ENCODE results near the gene PLPPR1. TPM values are rescaled to one million over a fixed set of nuclear protein-coding genes. Genes with fewer than 3 reads are reported as not detected.

Gene PLPPR1
- total and polyA plus RNA-seq, 2 of the 13 experiments (the other 11 are each of a cell fraction or from before 2014, with no cell fraction given): 16.0 to 84.7 TPM

DNA sequence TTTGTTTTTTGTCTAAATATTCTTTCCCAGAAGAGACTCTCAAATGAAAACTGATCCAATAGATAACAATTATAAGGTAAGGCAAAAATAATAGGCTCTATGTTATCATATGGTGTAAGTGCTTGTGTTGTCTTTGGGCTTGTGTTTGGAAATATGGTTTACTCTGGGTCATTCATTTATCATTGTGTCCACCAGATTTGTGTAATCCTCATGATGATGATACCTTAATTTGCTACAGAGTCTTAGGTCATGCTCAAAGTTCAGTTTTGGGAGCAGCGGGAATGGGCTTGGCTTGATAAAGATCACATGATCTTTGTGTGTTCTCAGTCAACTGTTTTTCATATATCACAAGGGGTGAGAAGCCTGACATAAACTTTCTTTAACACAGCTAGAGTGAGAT is 34.2 kb downstream of the PLPPR1 start (continued):
- TF ChIP-seq, protein P1, sequence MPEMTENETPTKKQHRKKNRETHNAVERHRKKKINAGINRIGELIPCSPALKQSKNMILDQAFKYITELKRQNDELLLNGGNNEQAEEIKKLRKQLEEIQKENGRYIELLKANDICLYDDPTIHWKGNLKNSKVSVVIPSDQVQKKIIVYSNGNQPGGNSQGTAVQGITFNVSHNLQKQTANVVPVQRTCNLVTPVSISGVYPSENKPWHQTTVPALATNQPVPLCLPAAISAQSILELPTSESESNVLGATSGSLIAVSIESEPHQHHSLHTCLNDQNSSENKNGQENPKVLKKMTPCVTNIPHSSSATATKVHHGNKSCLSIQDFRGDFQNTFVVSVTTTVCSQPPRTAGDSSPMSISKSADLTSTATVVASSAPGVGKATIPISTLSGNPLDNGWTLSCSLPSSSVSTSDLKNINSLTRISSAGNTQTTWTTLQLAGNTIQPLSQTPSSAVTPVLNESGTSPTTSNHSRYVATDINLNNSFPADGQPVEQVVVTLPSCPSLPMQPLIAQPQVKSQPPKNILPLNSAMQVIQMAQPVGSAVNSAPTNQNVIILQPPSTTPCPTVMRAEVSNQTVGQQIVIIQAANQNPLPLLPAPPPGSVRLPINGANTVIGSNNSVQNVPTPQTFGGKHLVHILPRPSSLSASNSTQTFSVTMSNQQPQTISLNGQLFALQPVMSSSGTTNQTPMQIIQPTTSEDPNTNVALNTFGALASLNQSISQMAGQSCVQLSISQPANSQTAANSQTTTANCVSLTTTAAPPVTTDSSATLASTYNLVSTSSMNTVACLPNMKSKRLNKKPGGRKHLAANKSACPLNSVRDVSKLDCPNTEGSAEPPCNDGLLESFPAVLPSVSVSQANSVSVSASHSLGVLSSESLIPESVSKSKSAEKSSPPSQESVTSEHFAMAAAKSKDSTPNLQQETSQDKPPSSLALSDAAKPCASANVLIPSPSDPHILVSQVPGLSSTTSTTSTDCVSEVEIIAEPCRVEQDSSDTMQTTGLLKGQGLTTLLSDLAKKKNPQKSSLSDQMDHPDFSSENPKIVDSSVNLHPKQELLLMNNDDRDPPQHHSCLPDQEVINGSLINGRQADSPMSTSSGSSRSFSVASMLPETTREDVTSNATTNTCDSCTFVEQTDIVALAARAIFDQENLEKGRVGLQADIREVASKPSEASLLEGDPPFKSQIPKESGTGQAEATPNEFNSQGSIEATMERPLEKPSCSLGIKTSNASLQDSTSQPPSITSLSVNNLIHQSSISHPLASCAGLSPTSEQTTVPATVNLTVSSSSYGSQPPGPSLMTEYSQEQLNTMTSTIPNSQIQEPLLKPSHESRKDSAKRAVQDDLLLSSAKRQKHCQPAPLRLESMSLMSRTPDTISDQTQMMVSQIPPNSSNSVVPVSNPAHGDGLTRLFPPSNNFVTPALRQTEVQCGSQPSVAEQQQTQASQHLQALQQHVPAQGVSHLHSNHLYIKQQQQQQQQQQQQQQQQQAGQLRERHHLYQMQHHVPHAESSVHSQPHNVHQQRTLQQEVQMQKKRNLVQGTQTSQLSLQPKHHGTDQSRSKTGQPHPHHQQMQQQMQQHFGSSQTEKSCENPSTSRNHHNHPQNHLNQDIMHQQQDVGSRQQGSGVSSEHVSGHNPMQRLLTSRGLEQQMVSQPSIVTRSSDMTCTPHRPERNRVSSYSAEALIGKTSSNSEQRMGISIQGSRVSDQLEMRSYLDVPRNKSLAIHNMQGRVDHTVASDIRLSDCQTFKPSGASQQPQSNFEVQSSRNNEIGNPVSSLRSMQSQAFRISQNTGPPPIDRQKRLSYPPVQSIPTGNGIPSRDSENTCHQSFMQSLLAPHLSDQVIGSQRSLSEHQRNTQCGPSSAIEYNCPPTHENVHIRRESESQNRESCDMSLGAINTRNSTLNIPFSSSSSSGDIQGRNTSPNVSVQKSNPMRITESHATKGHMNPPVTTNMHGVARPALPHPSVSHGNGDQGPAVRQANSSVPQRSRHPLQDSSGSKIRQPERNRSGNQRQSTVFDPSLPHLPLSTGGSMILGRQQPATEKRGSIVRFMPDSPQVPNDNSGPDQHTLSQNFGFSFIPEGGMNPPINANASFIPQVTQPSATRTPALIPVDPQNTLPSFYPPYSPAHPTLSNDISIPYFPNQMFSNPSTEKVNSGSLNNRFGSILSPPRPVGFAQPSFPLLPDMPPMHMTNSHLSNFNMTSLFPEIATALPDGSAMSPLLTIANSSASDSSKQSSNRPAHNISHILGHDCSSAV (CRISPR knock-in tag; IDR thresholded peaks at IDR 0.05; ENCODE audit: borderline replicate concordance): no peak
- TF ChIP-seq SOX13 (IDR thresholded peaks at IDR 0.05) (no peak), SOX13 (CRISPR knock-in tag; conservative IDR thresholded peaks at IDR 0.05 in 1 of 2, IDR thresholded peaks at IDR 0.05 in 1 of 2) (peak in 1 of 2 experiments; percentile 93; a peak in 2 of 4 replicates), ZNF782 (CRISPR knock-in tag; IDR thresholded peaks at IDR 0.05; ENCODE audit: borderline replicate concordance) (no peak), U2AF1 (optimal IDR thresholded peaks at IDR 0.05; ENCODE audit: low read depth, low read length) (no peak), ZNF570 (CRISPR knock-in tag; IDR thresholded peaks at IDR 0.05; ENCODE audit: borderline replicate concordance) (no peak), CEBPB (IDR thresholded peaks at IDR 0.05; ENCODE audit: borderline replicate concordance, low read depth, low read length) (peak; percentile 82)
- TF ChIP-seq, protein P2, sequence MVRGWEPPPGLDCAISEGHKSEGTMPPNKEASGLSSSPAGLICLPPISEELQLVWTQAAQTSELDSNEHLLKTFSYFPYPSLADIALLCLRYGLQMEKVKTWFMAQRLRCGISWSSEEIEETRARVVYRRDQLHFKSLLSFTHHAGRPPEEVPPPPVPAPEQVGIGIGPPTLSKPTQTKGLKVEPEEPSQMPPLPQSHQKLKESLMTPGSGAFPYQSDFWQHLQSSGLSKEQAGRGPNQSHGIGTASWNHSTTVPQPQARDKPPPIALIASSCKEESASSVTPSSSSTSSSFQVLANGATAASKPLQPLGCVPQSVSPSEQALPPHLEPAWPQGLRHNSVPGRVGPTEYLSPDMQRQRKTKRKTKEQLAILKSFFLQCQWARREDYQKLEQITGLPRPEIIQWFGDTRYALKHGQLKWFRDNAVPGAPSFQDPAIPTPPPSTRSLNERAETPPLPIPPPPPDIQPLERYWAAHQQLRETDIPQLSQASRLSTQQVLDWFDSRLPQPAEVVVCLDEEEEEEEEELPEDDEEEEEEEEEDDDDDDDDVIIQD (CRISPR knock-in tag; IDR thresholded peaks at IDR 0.05; ENCODE audit: low read depth): peak; percentile 70; the same call in 1 of the 2 replicates
- TF ChIP-seq, protein P3, sequence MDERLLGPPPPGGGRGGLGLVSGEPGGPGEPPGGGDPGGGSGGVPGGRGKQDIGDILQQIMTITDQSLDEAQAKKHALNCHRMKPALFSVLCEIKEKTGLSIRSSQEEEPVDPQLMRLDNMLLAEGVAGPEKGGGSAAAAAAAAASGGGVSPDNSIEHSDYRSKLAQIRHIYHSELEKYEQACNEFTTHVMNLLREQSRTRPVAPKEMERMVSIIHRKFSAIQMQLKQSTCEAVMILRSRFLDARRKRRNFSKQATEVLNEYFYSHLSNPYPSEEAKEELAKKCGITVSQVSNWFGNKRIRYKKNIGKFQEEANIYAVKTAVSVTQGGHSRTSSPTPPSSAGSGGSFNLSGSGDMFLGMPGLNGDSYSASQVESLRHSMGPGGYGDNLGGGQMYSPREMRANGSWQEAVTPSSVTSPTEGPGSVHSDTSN (CRISPR knock-in tag; IDR thresholded peaks at IDR 0.05): no peak
- TF ChIP-seq, protein P4, sequence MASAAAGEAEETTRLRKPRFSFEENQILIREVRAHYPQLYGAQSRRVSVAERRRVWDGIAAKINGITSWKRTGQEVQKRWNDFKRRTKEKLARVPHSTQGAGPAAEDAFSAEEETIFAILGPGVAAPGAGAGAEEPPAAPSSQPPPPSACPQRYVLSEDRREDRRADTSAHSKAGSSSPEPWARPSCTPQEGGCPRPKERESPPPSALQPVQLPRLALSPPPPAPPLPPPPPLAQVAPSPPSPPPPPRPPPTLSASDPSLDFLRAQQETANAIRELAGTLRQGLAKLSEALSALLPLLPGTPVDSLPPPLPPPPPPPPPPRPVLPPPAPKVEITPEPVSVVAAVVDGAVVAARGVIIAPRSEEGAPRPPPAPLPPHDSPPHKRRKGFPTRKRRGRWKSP (CRISPR knock-in tag; IDR thresholded peaks at IDR 0.05): no peak; the same call in 1 of the 2 replicates
- TF ChIP-seq, protein P5, sequence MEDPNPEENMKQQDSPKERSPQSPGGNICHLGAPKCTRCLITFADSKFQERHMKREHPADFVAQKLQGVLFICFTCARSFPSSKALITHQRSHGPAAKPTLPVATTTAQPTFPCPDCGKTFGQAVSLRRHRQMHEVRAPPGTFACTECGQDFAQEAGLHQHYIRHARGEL (CRISPR knock-in tag; IDR thresholded peaks at IDR 0.05): no peak
- TF ChIP-seq, protein P6, sequence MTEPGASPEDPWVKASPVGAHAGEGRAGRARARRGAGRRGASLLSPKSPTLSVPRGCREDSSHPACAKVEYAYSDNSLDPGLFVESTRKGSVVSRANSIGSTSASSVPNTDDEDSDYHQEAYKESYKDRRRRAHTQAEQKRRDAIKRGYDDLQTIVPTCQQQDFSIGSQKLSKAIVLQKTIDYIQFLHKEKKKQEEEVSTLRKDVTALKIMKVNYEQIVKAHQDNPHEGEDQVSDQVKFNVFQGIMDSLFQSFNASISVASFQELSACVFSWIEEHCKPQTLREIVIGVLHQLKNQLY (CRISPR knock-in tag; IDR thresholded peaks at IDR 0.05): peak; percentile 72; the same call in 1 of the 2 replicates
- TF ChIP-seq, protein P7, sequence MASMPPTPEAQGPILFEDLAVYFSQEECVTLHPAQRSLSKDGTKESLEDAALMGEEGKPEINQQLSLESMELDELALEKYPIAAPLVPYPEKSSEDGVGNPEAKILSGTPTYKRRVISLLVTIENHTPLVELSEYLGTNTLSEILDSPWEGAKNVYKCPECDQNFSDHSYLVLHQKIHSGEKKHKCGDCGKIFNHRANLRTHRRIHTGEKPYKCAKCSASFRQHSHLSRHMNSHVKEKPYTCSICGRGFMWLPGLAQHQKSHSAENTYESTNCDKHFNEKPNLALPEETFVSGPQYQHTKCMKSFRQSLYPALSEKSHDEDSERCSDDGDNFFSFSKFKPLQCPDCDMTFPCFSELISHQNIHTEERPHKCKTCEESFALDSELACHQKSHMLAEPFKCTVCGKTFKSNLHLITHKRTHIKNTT (CRISPR knock-in tag; IDR thresholded peaks at IDR 0.05): no peak
